Smooth muscle cell (in vitro differentiated cells): ENCODE measurements around the gene SEMA3A. TPM values are rescaled to one million over a fixed set of nuclear protein-coding genes. Genes with fewer than 3 reads are reported as not detected.

Source experiments
- DNase-seq: peaks from one replicate; lab custom pipeline; 2025; ENCODE audit not compliant: unreplicated experiment; lab: John Stamatoyannopoulos, UW
- H2AFZ ChIP-seq: fragments of 200-600 bp; sonication (generic); 2 replicates; pipeline ENCODE4 v1.6.0; 2016; ENCODE audit warnings: antibody characterized with exemption, low read depth, mild to moderate bottlenecking
- H3F3A ChIP-seq: fragments of 200-600 bp; sonication (generic); 2 replicates; pipeline ENCODE4 v1.6.0; 2017; ENCODE audit warnings: antibody characterized with exemption, low read depth
- H3K27ac ChIP-seq: fragments of 200-600 bp; sonication (generic); 2 replicates; pipeline ENCODE4 v1.5.1; 2016; ENCODE audit warnings: low read depth, mild to moderate bottlenecking
- H3K27me3 ChIP-seq: fragments of 200-600 bp; sonication (generic); 2 replicates; pipeline ENCODE4 v1.6.1; 2016; ENCODE audit warnings: low read depth, mild to moderate bottlenecking
- H3K36me3 ChIP-seq: fragments of 200-600 bp; sonication (generic); 2 replicates; pipeline ENCODE4 v1.5.1; 2016; ENCODE audit warnings: low read depth
- H3K4me1 ChIP-seq: fragments of 200-600 bp; sonication (generic); 2 replicates; pipeline ENCODE4 v1.5.1; 2016; ENCODE audit warnings: low read depth
- H3K4me2 ChIP-seq: fragments of 200-600 bp; sonication (generic); 2 replicates; pipeline ENCODE4 v1.6.0; 2016; ENCODE audit warnings: mild to moderate bottlenecking
- H3K4me3 ChIP-seq: fragments of 200-600 bp; sonication (generic); 2 replicates; pipeline ENCODE4 v1.5.1; 2016; ENCODE audit warnings: mild to moderate bottlenecking
- H3K79me2 ChIP-seq: fragments of 200-600 bp; sonication (generic); 2 replicates; pipeline ENCODE4 v1.6.0; 2016; ENCODE audit warnings: low read depth, mild to moderate bottlenecking
- H3K9ac ChIP-seq: fragments of 200-600 bp; sonication (generic); 2 replicates; pipeline ENCODE4 v1.6.0; 2016; ENCODE audit warnings: low read depth
- H3K9me3 ChIP-seq: fragments of 200-600 bp; sonication (generic); replicated peaks from 2 replicates; pipeline ENCODE4 v1.5.1; 2016; ENCODE audit warnings: low read depth
- H4K20me1 ChIP-seq: fragments of 200-600 bp; sonication (generic); 2 replicates; pipeline ENCODE4 v1.6.0; 2016; ENCODE audit warnings: low read depth
- WGBS: methylation state at CpG from one replicate; pipeline ENCODE4 v1.1.7; 2016; ENCODE audit warnings: low lambda C conversion rate; 5-methylcytosine and 5-hydroxymethylcytosine counted together
- polyA plus RNA-seq: library from polyadenylated mRNA; unstranded; fragments of >200 nt; fragmentation: Nextera tagmentation; extraction: Ambion mirVana; gene quantifications from 2 replicates; pipeline ENCODE4 v1.2.1, GENCODE V29; 2016
- total RNA-seq: library from RNA; depleted of rRNA; stranded (reverse); fragments of >200 nt; gene quantifications from 2 replicates; pipeline ENCODE4 v1.2.3, GENCODE V29; 2014
- TF ChIP-seq, protein P1 (sequence below): fragments of 200-600 bp; sonication (generic); IDR thresholded peaks from 2 replicates; pipeline ENCODE4 v1.5.1; 2017; ENCODE audit warnings: borderline replicate concordance, mild to moderate bottlenecking, antibody characterized with exemption; ENCODE audit not compliant: insufficient read depth, poor library complexity, severe bottlenecking

The SEMA3A gene
- total and polyA plus RNA-seq, 2 experiments from 2014 or later = 8.3 to 34.6 TPM

DNA sequence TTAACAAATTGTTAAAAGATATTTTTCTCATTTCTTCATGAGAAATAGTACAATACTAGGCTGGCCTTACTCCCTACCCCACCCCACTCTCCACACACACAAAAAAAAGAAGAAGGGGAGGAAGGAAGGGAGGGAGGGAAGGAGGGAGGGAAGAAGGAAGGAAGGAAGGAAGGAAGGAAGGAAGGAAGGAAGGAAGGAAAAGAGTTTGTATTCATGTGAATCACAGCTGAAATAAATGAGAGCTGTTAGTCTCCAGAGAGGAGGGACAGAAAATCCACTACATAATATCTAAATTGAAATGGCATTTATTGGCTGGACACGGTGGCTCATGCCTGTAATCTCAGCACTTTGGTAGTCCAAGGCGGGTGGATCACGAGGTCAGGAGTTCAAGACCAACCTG is 57.8 kb downstream of the SEMA3A start:
- Histone ChIP-seq H3K4me2 (no peak overlapping the region), H3K9me3 (no peaks in the 10 kb centered on the region), H3K9ac (no peak overlapping the region), H2AFZ (no peak overlapping the region), H3K79me2 (no peaks in the 10 kb centered on the region), H3K4me3 (no peak overlapping the region), H3K36me3 (no peaks in the 10 kb centered on the region), H4K20me1 (no peaks in the 10 kb centered on the region), H3K27me3 (no peaks in the 10 kb centered on the region), H3K27ac (no peak overlapping the region), H3K4me1 (peaks cover 15% of the 10 kb centered on the region), H3F3A (no peaks in the 10 kb centered on the region)
- no peak for DNase-seq
- WGBS = 94% methylated on average over 3 of the region's 3 CpGs
- TF ChIP-seq, protein P1, sequence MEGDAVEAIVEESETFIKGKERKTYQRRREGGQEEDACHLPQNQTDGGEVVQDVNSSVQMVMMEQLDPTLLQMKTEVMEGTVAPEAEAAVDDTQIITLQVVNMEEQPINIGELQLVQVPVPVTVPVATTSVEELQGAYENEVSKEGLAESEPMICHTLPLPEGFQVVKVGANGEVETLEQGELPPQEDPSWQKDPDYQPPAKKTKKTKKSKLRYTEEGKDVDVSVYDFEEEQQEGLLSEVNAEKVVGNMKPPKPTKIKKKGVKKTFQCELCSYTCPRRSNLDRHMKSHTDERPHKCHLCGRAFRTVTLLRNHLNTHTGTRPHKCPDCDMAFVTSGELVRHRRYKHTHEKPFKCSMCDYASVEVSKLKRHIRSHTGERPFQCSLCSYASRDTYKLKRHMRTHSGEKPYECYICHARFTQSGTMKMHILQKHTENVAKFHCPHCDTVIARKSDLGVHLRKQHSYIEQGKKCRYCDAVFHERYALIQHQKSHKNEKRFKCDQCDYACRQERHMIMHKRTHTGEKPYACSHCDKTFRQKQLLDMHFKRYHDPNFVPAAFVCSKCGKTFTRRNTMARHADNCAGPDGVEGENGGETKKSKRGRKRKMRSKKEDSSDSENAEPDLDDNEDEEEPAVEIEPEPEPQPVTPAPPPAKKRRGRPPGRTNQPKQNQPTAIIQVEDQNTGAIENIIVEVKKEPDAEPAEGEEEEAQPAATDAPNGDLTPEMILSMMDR = no peak

DNA sequence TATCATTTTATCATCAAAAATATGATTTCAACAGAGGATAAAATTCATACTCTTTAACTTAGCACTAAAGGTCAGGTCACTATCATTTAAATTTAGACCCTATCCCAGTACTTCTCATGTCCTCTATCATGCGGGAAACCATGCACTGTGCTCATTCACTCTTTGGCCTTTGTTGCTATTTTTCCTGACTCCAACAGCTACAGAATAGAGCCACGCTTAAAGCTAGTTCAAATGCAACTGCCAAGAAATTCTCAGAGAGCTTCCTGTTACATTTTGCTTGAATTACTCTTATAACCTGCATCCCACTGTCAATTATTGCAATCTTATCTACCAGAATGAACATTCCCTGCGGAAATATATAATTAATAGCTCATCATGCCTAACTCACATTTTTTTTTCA is 58.3 kb downstream of the SEMA3A start:
- H3K36me3 ChIP-seq = no peaks in the 10 kb centered on the region
- no peaks in the 10 kb centered on the region for H3F3A ChIP-seq
- H3K79me2 ChIP-seq = no peaks in the 10 kb centered on the region
- H3K9me3 ChIP-seq = no peaks in the 10 kb centered on the region
- H3K4me3 ChIP-seq = no peak overlapping the region
- H3K4me1 ChIP-seq = peaks cover 15% of the 10 kb centered on the region
- H3K9ac ChIP-seq = no peak overlapping the region
- no peak overlapping the region for H3K27ac ChIP-seq
- 91% methylated on average over 3 of the region's 3 CpGs for WGBS
- TF ChIP-seq, protein P1 = no peak
- H2AFZ ChIP-seq = no peak overlapping the region
- DNase-seq = no peak
- no peaks in the 10 kb centered on the region for H4K20me1 ChIP-seq
- H3K27me3 ChIP-seq = no peaks in the 10 kb centered on the region
- no peak overlapping the region for H3K4me2 ChIP-seq

DNA sequence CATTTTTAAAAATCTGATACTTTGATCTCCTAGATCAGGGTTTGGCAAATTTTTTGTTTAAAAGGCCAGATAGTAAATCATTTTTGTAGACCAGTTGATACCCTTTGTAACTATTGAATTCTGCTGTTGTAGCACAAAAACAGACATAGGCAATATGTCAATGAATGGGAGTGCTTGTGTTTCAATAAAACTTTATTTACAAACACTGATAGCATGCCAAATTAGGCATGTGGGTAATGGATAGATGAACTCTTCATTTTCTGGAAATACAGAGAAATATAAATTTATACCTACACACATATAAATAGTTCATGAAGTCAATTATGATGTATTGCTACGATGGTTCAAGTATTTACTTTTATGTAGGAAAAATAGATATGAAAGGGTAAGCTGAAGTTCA is 60.4 kb downstream of the SEMA3A start:
- no peak overlapping the region for H3K27ac ChIP-seq
- H3K4me2 ChIP-seq = no peak overlapping the region
- H3F3A ChIP-seq = no peaks in the 10 kb centered on the region
- DNase-seq = no peak
- no peaks in the 10 kb centered on the region for H4K20me1 ChIP-seq
- no peaks in the 10 kb centered on the region for H3K27me3 ChIP-seq
- H3K9me3 ChIP-seq = no peaks in the 10 kb centered on the region
- WGBS = 100% methylated on average over 1 of the region's 1 CpG
- H3K79me2 ChIP-seq = no peaks in the 10 kb centered on the region
- H2AFZ ChIP-seq = no peak overlapping the region
- H3K4me1 ChIP-seq = peaks cover 3% of the 10 kb centered on the region
- no peaks in the 10 kb centered on the region for H3K36me3 ChIP-seq
- no peak overlapping the region for H3K9ac ChIP-seq
- H3K4me3 ChIP-seq = no peak overlapping the region
- TF ChIP-seq, protein P1 = no peak

DNA sequence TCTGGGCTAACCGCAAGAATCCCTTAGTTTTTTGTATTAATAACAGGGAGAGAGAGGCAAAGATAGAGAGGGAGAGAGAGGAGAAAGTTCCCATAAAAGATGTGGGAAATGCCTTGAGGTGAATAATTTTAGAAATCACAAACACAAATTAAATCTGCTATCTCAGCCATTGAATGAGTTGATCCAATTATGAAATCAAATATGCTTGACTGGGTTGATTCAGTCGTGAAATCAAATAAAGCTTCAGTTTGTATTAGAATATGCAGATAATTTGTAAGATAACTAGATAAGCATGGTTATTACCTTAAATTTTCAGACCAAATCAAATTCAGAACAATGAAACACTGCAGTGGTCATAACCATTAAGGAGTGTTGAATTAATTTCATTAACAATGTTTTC is 68.9 kb downstream of the SEMA3A start:
- H3K4me1 ChIP-seq = peaks cover 21% of the 10 kb centered on the region
- H3K36me3 ChIP-seq = no peaks in the 10 kb centered on the region
- DNase-seq = no peak
- H3K4me3 ChIP-seq = no peak overlapping the region
- H3K27me3 ChIP-seq = no peaks in the 10 kb centered on the region
- no peaks in the 10 kb centered on the region for H3K9me3 ChIP-seq
- 96% methylated on average over 2 of the region's 2 CpGs for WGBS
- TF ChIP-seq, protein P1 = no peak
- H4K20me1 ChIP-seq = no peaks in the 10 kb centered on the region
- no peak overlapping the region for H3K9ac ChIP-seq
- H2AFZ ChIP-seq = no peak overlapping the region
- no peak overlapping the region for H3K4me2 ChIP-seq
- H3K79me2 ChIP-seq = no peaks in the 10 kb centered on the region
- peaks cover 9% of the 10 kb centered on the region for H3F3A ChIP-seq
- H3K27ac ChIP-seq = no peak overlapping the region
